Spleen (tissue), 11 donors: ENCODE results near the gene SH3D19. TPM values are rescaled to one million over a fixed set of nuclear protein-coding genes. Genes with fewer than 3 reads are reported as not detected.

ENCODE experiments used
- DNase-seq: peaks from one replicate; pipeline ENCODE4 v3.0.0-alpha.2; 2020
- H3K27ac ChIP-seq, 8 donors: fragments of 200-600 bp; sonication (generic) in 7 of 8; 1 replicate in 4 of 8; 2 replicates in 4 of 8; pipeline versions ENCODE4 v1.5.0 to v1.8.0; 2016 to 2021; ENCODE audit warnings: inconsistent platforms in 4 of 8, mild to moderate bottlenecking in 4 of 8, moderate library complexity in 1 of 8
- H3K27me3 ChIP-seq, 7 donors: fragments of 200-600 bp; sonication (generic) in 6 of 7; replicated peaks in 1 of 7; 1 replicate in 4 of 7; 2 replicates in 3 of 7; pipeline versions ENCODE4 v1.5.0 to v1.8.0; 2016 to 2021; ENCODE audit warnings: inconsistent platforms in 3 of 7, mild to moderate bottlenecking in 1 of 7
- H3K36me3 ChIP-seq, 6 donors: fragments of 200-600 bp; sonication (generic) in 5 of 6; 1 replicate in 4 of 6; 2 replicates in 2 of 6; pipeline versions ENCODE4 v1.5.0 to v1.8.0; 2016 to 2021; ENCODE audit warnings: inconsistent platforms in 2 of 6
- H3K4me1 ChIP-seq, 6 donors: fragments of 200-600 bp; sonication (generic) in 5 of 6; 1 replicate in 3 of 6; 2 replicates in 3 of 6; pipeline versions ENCODE4 v1.5.0 to v1.8.0; 2016 to 2021; ENCODE audit warnings: inconsistent platforms in 3 of 6
- H3K4me3 ChIP-seq, 8 donors: fragments of 200-600 bp; sonication (generic) in 7 of 8; 1 replicate in 4 of 8; 2 replicates in 4 of 8; pipeline versions ENCODE4 v1.5.0 to v1.8.0; 2016 to 2021; ENCODE audit warnings: inconsistent platforms in 4 of 8, mild to moderate bottlenecking in 4 of 8, moderate library complexity in 2 of 8
- H3K9me3 ChIP-seq, 8 donors: fragments of 200-600 bp; sonication (generic) in 7 of 8; 1 replicate in 4 of 8; 2 replicates in 4 of 8; pipeline versions ENCODE4 v1.5.0 to v1.8.0; 2016 to 2021; ENCODE audit warnings: inconsistent platforms in 4 of 8
- CTCF ChIP-seq, 11 experiments: fragments of 200-600 bp in 7 of 11; fragments of 450-650 bp in 4 of 11; sonication (generic) in 4 of 11; IDR thresholded peaks in 8 of 11; conservative IDR thresholded peaks in 3 of 11; 1 replicate in 7 of 11; 2 replicates in 4 of 11; pipeline versions ENCODE4 v1.4.0 to v1.8.0; 2016 to 2021; ENCODE audit warnings: antibody characterized with exemption in 11 of 11, inconsistent platforms in 4 of 11, mild to moderate bottlenecking in 1 of 11
- POLR2A ChIP-seq, 3 donors: fragments of 450-650 bp; IDR thresholded peaks; one replicate each; pipeline ENCODE4 v1.5.1; 2017; ENCODE audit warnings: antibody characterized with exemption in 3 of 3, mild to moderate bottlenecking in 1 of 3
- POLR2AphosphoS5 ChIP-seq, 3 donors: sonication (generic); formaldehyde crosslinking; IDR thresholded peaks; one replicate each; pipeline ENCODE4 v1.5.1; 2017; ENCODE audit warnings: antibody characterized with exemption in 3 of 3
- WGBS, 5 donors: extraction: QIAGEN DNeasy Blood & Tissue Kit in 3 of 5; methylation state at CpG; one replicate each; pipeline versions ENCODE4 v1.1.5 to v1.1.7; 2013 to 2018; 5-methylcytosine and 5-hydroxymethylcytosine counted together
- intact Hi-C: fragments of 100-400 bp; cut with DNase I; formaldehyde crosslinking; loops from one replicate; pipeline ENCODE4 v1.15.0; 2023; ENCODE audit warnings: low total_unique reads
- polyA plus RNA-seq, 3 donors: library from polyadenylated mRNA; stranded (reverse); fragments of 200-250 nt; gene quantifications; one replicate each; pipeline ENCODE4 v1.2.1, GENCODE V29; 2013
- total RNA-seq, 7 donors: library from RNA; depleted of rRNA in 3 of 7; stranded (reverse); fragments of >200 nt in 3 of 7; fragmentation: NEBNext Ultra II Directional in 4 of 7; extraction: Animal tissue kit (Norgen Biotek cat#: 25700) in 4 of 7; gene quantifications; one replicate each; pipeline versions ENCODE4 v1.1.0 to v1.2.1, GENCODE V29; 2016 to 2021
- donor health status: healthy with polysubstance abuse.
- donor health status: DM: no; HTN: no; CAD: no; lungs with moderate emphysema.
- donor health status: DM: no; HTN: no; CAD: no.
- donor health status: Bipolar disorder and iron deficiency.
- donor health status: healthy.
- donor health status: DM: no; HTN: no; CAD: no.
- donor health status: DM: yes; HTN: yes; CAD: no.

Gene SH3D19
- total and polyA plus RNA-seq, 10 donors: 3.0 to 33.3 (median 14.7) TPM

GRCh38 chr4:151292038-151292437 is 33.4 kb downstream of the SH3D19 start:
- WGBS, 5 donors: 85 to 94% (median 87%) methylated on average over 2 of the region's 2 CpGs

GRCh38 chr4:151291485-151291884 is 33.9 kb downstream of the SH3D19 start:
- no peak overlapping the region for H3K27ac ChIP-seq
- DNase-seq: no peak

More at GRCh38 chr4:151292038-151292437, 33.4 kb downstream of the SH3D19 start:
- intact Hi-C loops: no loop called here
- Histone ChIP-seq H3K27ac (no peak overlapping the region), H3K4me3 (no peak overlapping the region), H3K9me3 (no peaks in the 10 kb centered on the region), H3K36me3 (no peaks in the 10 kb centered on the region), H3K27me3 (no peaks in the 10 kb centered on the region), H3K4me1 (no peaks in the 10 kb centered on the region)
- DNase-seq: no peak
- TF ChIP-seq POLR2AphosphoS5 (IDR thresholded peaks at IDR 0.05) (no peak), POLR2A (IDR thresholded peaks at IDR 0.05) (no peak), CTCF (IDR thresholded peaks at IDR 0.05 in 8 of 11, conservative IDR thresholded peaks at IDR 0.05 in 3 of 11) (no peak)

GRCh38 chr4:151287409-151287808 is 38.0 kb downstream of the SH3D19 start:
- no peak overlapping the region for H3K27ac ChIP-seq
- H3K4me3 ChIP-seq: no peak overlapping the region
- peaks cover 0 to 24% (median 20%) of the 10 kb centered on the region in 8 donors for H3K9me3 ChIP-seq
- no peaks in the 10 kb centered on the region for H3K27me3 ChIP-seq
- intact Hi-C loops: no loop called here
- H3K36me3 ChIP-seq: no peaks in the 10 kb centered on the region
- H3K4me1 ChIP-seq: no peaks in the 10 kb centered on the region
- no peak for DNase-seq
- no peak for TF ChIP-seq POLR2AphosphoS5 (IDR thresholded peaks at IDR 0.05)
- TF ChIP-seq POLR2A (IDR thresholded peaks at IDR 0.05): no peak
- WGBS, 5 donors: 83 to 94% (median 89%) methylated on average over 7 of the region's 7 CpGs

More at GRCh38 chr4:151291485-151291884, 33.9 kb downstream of the SH3D19 start:
- Histone ChIP-seq H3K4me1 (no peaks in the 10 kb centered on the region), H3K4me3 (no peak overlapping the region), H3K36me3 (no peaks in the 10 kb centered on the region), H3K27me3 (no peaks in the 10 kb centered on the region), H3K9me3 (no peaks in the 10 kb centered on the region)
- 24 to 50% (median 40%) methylated on average over 1 of the region's 1 CpG for WGBS, 5 donors
- intact Hi-C loops: no loop called here
- TF ChIP-seq POLR2AphosphoS5 (IDR thresholded peaks at IDR 0.05): no peak
- no peak for TF ChIP-seq CTCF (IDR thresholded peaks at IDR 0.05 in 8 of 11, conservative IDR thresholded peaks at IDR 0.05 in 3 of 11)

GRCh38 chr4:151284534-151285245 is 40.7 kb downstream of the SH3D19 start:
- DNase-seq: no peak
- no peaks in the 10 kb centered on the region for H3K27me3 ChIP-seq
- TF ChIP-seq CTCF (IDR thresholded peaks at IDR 0.05 in 8 of 11, conservative IDR thresholded peaks at IDR 0.05 in 3 of 11) (no peak), POLR2AphosphoS5 (IDR thresholded peaks at IDR 0.05) (no peak), POLR2A (IDR thresholded peaks at IDR 0.05) (no peak)
- WGBS, 5 donors: 49 to 54% (median 52%) methylated on average over 4 of the region's 4 CpGs
- H3K36me3 ChIP-seq: no peaks in the 10 kb centered on the region
- H3K4me1 ChIP-seq: no peaks in the 10 kb centered on the region
- H3K4me3 ChIP-seq: no peak overlapping the region
- peaks cover 0 to 24% (median 20%) of the 10 kb centered on the region in 8 donors for H3K9me3 ChIP-seq
- intact Hi-C loops: no loop called here
- no peak overlapping the region for H3K27ac ChIP-seq
